Omental fat pad (tissue), 4 donors: ENCODE results near the gene NKPD1. TPM values are rescaled to one million over a fixed set of nuclear protein-coding genes. Genes with fewer than 3 reads are reported as not detected.

ENCODE experiments used
- ATAC-seq: fragments of 150-250 bp; one replicate; pipeline ENCODE4 v1.9.1; 2016; ENCODE audit warnings: mild to moderate bottlenecking, moderate library complexity; ENCODE audit not compliant: low FRiP score
- DNase-seq: peaks from one replicate; pipeline ENCODE4 v3.0.0-alpha.2; 2019; ENCODE audit warnings: low spot score
- CTCF ChIP-seq, 3 donors: fragments of 450-650 bp; IDR thresholded peaks; one replicate each; pipeline ENCODE4 v1.5.1; 2016 to 2017; ENCODE audit warnings: antibody characterized with exemption in 3 of 3, mild to moderate bottlenecking in 3 of 3, moderate library complexity in 2 of 3
- total RNA-seq, 4 donors: library from RNA; depleted of rRNA; stranded (reverse); fragments of >200 nt; gene quantifications; one replicate each; pipeline ENCODE4 v1.1.0, GENCODE V29; 2016

NKPD1 gene
- total RNA-seq, 4 donors from 2014 or later = 0.19 to 0.72 TPM; not detected in 2

DNA sequence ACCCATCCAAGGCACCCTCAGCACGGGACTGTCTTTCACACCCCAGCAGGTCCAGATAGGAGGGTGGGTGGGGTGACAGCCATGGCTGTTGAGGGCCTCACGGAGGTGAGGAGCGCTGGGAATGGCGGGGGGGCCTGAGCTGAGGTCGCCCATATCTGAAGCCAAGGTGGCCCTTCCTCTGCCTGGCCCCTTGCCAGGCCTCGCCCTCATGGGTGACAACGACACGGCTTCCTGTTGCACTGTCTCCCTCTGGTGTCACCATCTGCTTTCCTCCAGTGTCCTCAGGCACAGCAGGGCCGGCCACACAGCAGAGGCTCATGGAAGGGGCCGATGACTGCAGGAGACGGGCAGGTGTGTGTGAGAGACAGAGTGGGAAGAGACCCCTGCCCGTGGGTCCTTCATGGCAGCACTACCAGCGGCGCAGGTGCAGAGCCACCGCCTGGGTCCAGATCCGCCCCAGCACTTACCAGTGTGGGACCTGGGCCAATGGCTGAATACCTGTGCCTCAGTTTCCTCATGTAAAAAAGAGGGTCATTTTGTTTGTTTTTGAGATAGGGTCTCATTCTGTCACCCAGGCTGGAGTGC is 8.1 kb upstream of the NKPD1 start:
- DNase-seq = no peak
- ATAC-seq = no peak
- no peak for TF ChIP-seq CTCF (IDR thresholded peaks at IDR 0.05)

GRCh38 chr19:45166723-45167252 is 6.0 kb upstream of the NKPD1 start:
- TF ChIP-seq CTCF (IDR thresholded peaks at IDR 0.05) = no peak
- ATAC-seq (no peak), DNase-seq (no peak)

DNA sequence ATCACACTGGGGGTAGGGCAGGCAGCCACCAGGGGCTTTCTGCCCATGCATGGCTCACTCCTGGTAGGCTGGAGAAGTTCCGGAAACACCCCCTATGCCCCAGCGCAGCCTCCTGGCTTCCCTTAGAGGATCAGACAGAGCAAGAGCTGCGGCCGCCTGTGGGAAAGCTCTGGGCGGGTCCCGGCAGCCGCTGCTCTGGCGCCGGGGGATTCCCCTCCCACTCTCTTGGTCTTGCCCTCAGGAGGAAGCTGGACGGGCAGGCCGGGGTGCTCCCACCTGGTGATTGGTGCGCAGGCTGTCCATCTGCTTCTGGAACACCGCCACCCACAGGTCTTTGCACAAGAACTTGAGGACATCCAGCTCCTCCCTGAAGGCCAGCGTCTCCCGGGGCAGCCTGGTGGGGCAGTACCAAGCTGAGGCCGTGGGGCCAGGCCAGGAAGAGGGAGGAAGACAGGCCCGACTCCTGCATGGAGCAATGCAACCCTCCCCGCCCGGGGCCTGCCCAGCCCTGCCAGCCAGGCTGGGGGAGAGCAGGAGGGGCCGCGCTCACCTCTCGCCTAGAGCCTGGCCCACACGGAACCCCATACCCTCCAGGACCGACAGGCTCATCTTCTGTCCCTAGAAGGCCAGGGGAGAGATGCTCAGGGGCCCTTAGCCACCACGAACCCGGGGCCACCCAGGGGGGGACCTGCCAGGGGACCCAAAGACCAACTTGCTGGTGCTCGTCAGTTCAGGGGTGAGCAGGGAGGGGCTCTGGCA is 4.0 kb upstream of the NKPD1 start:
- TF ChIP-seq CTCF (IDR thresholded peaks at IDR 0.05) = no peak
- peak; percentile 88 for ATAC-seq
- DNase-seq = peak; percentile 38

DNA sequence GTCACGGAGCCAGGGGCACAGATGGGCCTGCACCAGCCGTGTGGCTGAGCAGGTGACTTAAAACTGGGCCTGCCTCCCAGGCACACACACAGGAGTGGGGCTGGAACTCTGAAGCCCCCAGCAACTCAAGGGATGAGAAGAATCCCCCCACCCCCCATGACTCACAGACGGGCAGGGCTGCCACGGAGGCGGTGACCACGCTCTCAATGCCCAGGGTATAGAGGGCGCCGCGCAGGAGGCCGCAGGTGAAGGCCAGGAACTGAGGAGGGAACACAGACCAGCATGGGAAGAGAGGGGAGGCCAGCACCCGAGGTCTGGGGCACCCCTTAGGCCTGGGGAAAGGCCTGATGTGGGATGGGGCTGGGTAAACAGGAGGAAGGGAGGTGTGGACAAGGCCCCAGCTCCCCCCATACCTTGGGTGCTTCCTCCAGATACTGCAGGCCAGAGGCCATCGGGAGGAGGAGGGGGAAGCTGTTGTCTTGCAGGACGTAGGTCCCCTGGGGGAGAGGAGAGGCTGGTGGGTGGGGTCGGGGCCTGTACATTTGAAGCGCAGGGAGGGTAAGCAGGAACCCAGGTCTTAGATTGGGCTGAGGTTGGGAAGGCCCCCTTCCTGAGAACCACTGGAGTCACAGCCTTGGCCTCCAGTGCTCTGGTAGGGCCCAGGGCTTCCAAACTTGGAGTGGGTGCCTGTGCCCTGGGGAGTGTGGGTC is 3.1 kb upstream of the NKPD1 start:
- no peak for TF ChIP-seq CTCF (IDR thresholded peaks at IDR 0.05)
- ATAC-seq (no peak), DNase-seq (no peak)

DNA sequence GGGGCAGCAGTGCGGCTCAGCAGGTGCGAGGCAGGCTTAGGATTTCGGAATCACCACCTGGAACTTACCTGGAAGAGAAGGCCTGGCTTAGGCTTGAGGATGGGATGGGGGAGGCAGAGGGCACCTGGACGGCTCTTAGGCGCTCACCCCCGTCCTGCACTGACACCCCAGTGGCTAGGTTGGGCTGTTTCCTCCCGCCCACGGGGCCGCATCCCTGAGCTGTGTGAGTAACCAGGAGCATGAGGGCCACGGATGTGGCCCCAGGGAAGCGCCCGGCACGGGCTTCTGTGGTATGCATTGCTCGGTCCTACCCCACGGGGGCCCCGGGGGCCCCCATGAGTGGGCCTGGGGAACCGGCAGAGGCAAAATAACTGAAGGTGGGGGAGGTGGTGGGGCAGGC is 2.4 kb upstream of the NKPD1 start:
- DNase-seq (no peak), ATAC-seq (no peak)
- TF ChIP-seq CTCF (IDR thresholded peaks at IDR 0.05) = no peak

DNA sequence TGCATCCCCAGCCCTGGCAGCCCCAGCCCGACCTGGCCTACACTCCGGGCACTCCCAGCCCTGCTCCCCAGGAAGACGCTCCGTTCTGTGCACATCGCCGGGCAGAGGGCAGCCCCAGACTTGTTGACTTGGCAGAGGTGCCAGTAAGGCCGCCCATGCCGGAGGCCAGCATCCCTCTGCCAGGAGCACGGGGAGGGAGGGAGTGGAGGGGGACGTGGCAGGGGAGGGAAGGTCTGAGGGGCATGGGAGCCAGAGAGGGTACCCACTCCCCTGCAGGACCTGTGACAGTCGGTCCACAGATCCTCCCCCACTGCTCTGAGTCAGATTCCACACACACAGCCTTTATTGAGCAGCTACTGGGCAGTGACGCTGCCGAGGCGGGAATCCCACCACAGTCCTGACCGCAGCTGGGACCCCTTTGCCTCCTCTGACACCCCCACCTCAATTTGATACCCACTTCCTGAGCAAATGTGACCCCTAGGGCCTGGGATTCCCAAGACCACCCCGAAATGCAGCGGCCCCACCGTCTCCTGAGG is 1.9 kb upstream of the NKPD1 start:
- ATAC-seq = no peak
- no peak for TF ChIP-seq CTCF (IDR thresholded peaks at IDR 0.05)
- DNase-seq = no peak
